ENCODE data around the gene UGT1A7.

UGT1A7 gene

GRCh38 chr2:233819884-233820773 is 138.4 kb downstream of the UGT1A7 start:
- DNase-seq: no peak

GRCh38 chr2:233820774-233821105 is 139.0 kb downstream of the UGT1A7 start:
- DNase-seq: no peak

DNA sequence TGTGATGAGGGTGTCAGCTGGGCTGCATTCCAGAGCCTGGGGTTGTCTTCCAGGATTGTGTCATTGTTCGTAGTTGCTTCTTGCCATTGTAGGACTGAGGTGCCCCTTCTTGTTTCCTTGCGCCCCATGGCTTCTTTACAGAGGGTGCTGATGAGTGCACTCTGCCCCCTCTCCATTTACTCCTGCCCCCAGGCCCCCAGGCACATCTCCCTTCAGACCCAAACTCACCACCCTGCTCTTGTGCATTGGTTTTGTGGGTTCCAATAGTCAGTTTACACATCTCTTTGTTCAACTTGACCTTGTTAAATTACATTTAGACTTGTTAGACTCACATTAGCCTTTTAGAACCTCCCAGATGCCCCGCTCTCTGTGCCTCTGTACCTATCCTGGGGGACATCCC is 139.5 kb downstream of the UGT1A7 start:
- DNase-seq: no peak

GRCh38 chr2:233821709-233822100 is 140.0 kb downstream of the UGT1A7 start:
- no peak for DNase-seq

GRCh38 chr2:233822101-233822771 is 140.5 kb downstream of the UGT1A7 start:
- DNase-seq: no peak
